Measurements from ENCODE around the gene LRP5.

LRP5 gene

GRCh38 chr11:68497761-68498160, 185.4 kb downstream of the LRP5 start:
- in situ Hi-C loops (cut with MboI; ENCODE audit: low sequenced_read_pairs) = no loop called here

- in situ Hi-C loops (cut with MboI; ENCODE audit: low sequenced_read_pairs) = no loop called here
These were observed 185.9 kb downstream of the LRP5 start for GRCh38 chr11:68498321-68498720.
